GM19193 (cell line): Measurements from ENCODE around the gene CAMTA1.

ENCODE experiments used
- POLR2A ChIP-seq: IDR thresholded peaks from 4 replicates; pipeline ENCODE4 v1.6.1; 2011; ENCODE audit not compliant: insufficient read depth, insufficient read length; ENCODE audit errors: extremely low read depth

Gene CAMTA1

DNA sequence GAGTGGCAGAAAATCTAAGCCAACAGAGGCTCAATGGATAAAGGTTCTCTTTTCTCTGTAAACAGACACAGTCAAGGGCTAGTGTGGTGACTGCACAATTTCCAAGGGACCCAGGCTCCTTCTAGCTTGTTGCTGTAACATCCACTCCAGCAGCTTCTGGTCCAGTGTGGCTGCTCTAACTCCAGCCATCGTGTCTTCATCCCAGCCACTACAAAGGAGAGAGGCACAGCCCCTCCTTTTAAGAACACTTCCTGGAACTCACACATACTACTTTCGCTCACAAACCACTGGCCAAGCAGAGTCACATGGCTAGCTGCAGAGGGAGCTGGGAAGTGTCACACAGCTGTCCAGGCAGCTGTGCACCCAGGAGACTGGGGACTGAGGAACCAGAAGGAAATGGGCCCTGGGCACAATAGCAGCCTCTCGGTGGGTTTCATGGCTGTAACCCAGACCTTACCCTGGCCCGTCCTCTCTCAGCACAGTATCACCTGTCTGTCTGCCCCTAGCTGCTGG lies 797.3 kb downstream of the CAMTA1 start:
- TF ChIP-seq POLR2A: no peak

- no peak for TF ChIP-seq POLR2A
Observed at GRCh38 chr1:7583291-7584096, 798.2 kb downstream of the CAMTA1 start.

- no peak for TF ChIP-seq POLR2A
Observed at GRCh38 chr1:7584157-7584556, 798.9 kb downstream of the CAMTA1 start.

DNA sequence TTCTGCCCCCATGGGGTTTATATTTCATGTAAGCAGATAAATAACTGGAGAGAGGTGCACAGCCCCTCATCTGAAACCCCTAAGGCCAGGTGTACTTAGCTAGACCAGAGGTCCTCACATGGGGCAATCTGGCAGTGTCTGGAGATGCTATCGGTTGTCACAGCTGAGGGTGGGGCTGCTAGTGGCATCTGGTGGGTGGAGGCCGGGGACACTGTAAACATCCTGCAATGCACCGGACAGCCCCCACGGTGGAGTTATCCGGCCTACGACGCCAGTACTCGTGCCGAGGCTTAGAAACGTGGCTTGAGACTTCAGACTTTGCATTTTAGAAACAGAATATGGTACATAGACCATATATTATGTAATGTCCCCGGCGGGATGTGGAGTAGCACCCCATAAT lies 799.4 kb downstream of the CAMTA1 start:
- no peak for TF ChIP-seq POLR2A

GRCh38 chr1:7585216-7585907 lies 800.1 kb downstream of the CAMTA1 start:
- TF ChIP-seq POLR2A: no peak

DNA sequence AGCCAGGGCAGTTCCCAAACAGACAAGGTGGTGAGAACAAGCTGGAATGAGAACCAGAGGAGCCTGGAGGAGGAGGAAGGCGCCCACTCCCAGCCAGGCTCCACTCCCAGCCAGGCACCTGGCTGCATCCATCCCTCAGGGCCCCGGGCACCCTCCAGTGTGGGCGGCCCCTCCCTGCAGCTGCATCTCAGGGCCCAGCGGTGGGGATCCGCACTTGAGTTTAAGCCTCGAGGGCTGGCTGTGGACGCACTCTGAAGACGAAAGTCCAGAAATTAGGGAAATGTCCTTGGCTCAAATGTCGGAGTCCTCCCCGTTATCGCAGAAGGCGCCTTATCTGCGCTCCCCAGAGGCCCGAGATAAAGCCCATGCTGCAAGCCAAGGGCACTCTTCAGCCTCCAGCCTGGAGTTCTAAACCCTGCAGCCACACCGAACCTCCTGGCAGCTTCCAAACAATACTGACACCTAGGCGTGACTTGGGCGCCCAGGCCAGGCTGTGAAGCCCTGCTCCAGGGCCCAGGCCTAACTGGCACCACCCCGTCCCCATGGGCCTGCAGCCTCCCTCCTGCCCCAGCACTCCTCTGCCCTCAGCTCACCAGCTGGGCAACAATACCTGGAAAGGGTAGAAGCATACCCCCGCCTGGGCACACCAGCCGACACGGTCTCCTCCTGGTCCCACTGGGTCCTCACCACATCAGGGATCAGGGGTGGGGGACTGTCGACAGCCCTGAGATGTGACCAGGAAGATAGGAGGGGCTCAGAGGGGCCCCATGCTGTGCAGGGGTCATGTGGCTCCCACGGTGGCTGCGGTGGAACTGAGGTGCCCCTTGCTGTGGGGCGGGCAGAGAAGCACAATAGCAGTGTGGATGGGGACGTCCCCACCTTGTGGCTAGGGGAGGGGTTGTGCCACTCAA lies 801.0 kb downstream of the CAMTA1 start:
- no peak for TF ChIP-seq POLR2A

DNA sequence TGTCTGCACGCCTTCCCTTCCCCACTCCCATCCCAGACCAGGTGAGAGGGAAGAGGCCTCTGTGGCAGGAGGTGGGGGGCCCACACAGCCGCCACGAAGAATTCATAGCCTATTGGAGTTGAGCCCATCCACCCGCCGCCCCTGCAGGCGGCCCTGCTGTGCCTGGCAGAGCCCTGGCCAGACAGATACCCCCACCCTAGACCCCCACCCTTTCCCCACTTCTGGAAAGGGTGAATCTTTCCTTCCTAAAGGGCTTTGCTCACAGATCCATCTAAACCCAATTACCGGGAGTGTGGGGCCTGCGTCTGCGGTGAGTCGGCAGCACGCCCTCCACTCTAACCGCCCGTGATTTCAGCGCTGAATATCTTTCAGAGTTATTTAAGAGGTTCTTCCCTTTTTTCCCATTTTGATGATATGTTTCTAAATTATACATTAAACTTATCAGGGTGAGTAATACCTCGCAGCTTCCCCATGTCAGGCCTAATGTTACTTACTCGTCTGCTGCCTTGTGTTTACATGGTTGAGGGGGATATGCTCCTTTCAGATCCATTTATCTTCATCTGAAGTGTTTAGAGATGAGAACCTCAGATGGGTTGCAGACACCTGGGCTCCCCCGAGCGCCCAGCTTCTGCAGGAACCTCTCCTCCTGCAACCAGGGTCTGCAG lies 802.0 kb downstream of the CAMTA1 start:
- no peak for TF ChIP-seq POLR2A

- no peak for TF ChIP-seq POLR2A
Observed at GRCh38 chr1:7587773-7588456, 802.7 kb downstream of the CAMTA1 start.

- TF ChIP-seq POLR2A: no peak
Observed at GRCh38 chr1:7588457-7588827, 803.2 kb downstream of the CAMTA1 start.

DNA sequence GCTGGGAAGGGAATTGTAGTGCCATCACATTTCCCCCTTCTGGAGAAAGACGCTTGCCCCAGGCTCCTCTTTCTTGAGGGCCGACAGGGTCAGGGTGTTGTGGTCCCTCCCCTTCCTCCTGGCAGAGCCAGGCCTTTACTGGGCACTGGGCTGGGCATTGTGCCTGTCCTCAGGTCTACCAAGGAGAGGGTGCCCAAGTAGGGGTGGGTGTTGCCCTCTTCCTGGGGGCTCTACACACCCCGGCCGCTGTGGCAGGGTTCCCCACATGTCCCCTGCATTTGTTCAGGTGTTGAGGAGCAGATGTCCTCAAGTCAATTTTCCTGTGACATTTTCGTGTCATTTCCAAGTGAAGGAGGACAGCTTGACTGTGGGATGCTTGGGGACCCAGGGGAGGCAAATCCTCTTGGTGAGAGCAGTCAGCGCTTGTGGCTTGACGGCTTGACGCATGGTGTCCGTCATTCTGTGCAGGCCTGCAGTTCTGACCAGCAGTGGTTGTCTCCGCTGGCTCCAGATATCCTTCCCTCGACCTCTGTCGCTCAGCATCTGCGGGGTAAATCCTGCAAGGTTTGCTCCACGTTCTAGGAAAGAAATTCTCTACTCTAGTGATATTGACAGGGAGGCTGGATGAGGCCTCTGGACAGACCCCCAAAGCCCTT lies 804.0 kb downstream of the CAMTA1 start:
- TF ChIP-seq POLR2A: no peak

- TF ChIP-seq POLR2A: no peak
Observed at GRCh38 chr1:7589774-7590425, 804.6 kb downstream of the CAMTA1 start.

DNA sequence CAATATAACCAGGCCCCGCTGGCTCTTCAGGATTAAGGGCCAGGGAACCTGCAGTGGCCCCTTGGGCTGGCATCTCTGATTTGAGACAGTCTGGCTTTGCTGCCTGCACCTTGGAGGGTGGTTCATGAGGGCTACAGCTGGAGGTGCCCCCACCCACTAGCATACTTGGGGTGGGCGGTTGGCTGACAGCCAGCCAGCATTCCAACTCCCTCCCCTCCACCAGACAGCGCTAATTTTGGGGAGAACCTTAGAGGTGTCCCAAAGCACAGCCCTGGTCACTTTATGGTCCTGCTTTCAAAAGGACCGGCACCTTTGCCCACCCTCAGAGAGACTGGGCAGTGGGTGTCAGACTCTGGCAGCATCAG lies 805.2 kb downstream of the CAMTA1 start:
- TF ChIP-seq POLR2A: no peak

- TF ChIP-seq POLR2A: no peak
Observed at GRCh38 chr1:7591565-7591964, 806.3 kb downstream of the CAMTA1 start.
